ENCODE results near the gene HTT-AS.

Gene HTT-AS

DNA sequence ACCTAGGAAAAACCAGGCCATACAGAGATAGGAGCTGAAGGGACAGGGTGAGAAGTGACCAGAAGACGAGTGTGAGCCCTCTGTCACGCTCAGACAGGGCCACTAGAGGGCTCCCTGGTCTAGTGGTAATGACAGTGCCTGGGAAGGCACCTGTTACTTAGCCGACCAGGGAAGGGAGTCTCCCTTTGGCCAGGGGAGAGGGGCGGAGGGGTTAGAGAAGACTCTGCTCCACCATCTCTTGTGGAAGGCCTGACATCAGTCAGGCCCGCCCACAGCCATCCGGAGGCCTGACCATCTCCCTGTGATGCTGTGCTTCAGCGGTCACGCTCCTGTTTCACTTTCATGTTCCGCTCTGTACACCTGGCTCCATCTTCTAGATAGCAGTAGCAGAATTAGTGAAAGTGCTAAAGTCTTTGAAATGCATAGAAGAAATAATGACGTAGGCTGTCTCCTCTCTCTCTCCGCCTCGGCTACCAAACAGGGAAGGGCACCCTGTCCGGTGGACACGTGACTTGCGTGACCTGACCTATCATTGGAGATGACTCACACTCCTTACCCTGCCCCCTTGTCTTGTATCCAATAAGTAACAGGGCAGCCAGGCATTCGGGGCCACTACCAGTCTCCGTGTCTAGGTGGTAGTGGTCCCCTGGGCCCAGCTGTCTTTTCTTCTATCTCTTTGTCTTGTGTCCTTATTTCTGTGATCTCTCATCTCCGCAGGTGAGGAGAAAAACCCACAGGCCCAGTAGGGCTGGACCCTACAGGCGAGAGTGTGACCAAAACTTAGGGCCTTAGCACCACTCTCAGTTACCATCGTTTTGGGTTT is 26.7 kb downstream of the HTT-AS start:
- H3K27ac ChIP-seq: no peak overlapping the region
- TF ChIP-seq, protein P1, sequence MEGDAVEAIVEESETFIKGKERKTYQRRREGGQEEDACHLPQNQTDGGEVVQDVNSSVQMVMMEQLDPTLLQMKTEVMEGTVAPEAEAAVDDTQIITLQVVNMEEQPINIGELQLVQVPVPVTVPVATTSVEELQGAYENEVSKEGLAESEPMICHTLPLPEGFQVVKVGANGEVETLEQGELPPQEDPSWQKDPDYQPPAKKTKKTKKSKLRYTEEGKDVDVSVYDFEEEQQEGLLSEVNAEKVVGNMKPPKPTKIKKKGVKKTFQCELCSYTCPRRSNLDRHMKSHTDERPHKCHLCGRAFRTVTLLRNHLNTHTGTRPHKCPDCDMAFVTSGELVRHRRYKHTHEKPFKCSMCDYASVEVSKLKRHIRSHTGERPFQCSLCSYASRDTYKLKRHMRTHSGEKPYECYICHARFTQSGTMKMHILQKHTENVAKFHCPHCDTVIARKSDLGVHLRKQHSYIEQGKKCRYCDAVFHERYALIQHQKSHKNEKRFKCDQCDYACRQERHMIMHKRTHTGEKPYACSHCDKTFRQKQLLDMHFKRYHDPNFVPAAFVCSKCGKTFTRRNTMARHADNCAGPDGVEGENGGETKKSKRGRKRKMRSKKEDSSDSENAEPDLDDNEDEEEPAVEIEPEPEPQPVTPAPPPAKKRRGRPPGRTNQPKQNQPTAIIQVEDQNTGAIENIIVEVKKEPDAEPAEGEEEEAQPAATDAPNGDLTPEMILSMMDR (conservative IDR thresholded peaks at IDR 0.05): peak; percentile 90
- no peak for TF ChIP-seq ZFX (IDR thresholded peaks at IDR 0.05)

DNA sequence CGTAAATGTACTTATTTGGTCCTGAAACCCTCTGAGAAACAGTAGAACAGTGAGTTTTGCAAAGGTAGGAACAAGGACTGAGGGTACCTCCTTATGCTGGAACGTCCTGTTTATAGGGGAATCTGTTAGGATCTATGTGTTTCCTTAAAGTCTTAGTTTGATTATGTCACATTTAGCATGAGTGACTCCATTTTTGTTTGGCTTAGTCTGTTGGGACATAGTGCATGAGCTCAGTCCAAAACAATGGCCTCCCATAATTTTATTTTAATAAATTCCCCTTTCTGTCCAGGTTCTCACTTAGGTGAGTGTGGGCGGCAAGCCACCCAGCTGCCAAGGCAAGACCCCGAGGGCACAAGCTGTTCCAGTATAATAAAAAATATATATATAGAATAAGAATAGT is 27.7 kb downstream of the HTT-AS start:
- no peak overlapping the region for H3K27ac ChIP-seq
- TF ChIP-seq, protein P1 (conservative IDR thresholded peaks at IDR 0.05): no peak

DNA sequence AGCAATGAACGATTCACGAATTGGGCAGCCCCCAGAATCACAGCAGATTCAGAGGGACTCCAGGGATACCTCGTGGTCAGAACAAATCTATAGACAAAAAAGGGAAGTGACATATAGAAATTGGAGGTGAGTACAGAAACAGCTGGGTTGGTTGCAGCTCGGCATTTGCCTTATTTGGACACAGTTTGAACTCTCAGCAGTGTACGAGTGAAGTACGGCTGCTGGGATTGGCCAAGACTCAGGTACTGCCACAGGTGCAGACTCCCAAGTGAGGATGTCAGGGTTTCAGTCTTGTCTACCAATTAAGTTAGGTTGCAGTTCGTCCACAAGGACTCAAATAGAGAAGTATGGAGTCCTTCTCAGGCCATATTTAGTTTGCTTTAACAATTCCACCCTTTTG is 28.2 kb downstream of the HTT-AS start:
- TF ChIP-seq, protein P1 (conservative IDR thresholded peaks at IDR 0.05): no peak
- no peak for TF ChIP-seq ZFX (IDR thresholded peaks at IDR 0.05)
- no peak overlapping the region for H3K27ac ChIP-seq

DNA sequence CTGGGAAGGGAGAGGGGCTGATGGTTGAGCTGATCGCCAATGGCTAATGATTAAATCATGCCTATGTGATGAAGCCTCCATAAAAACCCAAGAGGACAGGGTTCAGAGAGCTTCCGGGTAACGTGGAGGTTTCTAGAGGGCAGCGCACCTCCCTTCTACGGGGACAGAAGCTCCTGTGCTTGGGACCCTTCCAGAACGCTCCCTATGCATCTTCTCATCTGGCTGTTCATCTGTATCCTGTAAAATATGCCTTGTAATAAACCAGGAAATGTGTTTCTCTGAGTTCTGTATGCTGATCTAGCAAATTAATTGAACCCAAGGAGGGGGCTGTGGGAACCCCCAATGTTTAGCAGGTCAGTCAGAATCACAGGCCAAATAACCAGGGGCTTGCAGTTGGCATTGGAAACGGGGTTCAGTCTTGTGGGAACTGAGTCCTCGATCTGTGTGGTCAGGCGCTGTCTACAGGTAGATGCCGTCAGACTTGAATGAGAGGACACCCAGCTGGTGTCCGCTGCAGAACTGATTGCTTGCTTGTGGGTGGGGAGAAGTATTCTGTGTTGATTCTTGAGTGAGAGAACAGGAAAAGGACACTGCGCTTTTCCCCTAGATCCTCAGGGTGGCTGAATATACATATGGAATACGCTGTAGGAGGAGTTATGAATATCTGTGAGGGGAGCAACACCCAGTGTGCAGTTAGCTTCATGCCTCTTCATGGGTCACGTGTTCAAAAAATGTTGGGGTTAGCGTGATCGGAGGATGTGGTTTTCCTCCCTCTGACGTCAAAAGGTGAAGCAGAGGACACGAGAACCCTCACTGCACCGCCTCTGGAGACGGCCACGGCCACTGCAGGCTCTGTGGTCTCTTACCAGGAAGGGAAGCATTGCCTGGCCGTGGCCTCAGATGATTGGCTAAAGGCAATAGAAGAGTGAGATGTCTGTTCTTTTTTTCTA is 29.2 kb downstream of the HTT-AS start:
- no peak for TF ChIP-seq ZFX (IDR thresholded peaks at IDR 0.05)
- TF ChIP-seq, protein P1 (conservative IDR thresholded peaks at IDR 0.05): no peak

DNA sequence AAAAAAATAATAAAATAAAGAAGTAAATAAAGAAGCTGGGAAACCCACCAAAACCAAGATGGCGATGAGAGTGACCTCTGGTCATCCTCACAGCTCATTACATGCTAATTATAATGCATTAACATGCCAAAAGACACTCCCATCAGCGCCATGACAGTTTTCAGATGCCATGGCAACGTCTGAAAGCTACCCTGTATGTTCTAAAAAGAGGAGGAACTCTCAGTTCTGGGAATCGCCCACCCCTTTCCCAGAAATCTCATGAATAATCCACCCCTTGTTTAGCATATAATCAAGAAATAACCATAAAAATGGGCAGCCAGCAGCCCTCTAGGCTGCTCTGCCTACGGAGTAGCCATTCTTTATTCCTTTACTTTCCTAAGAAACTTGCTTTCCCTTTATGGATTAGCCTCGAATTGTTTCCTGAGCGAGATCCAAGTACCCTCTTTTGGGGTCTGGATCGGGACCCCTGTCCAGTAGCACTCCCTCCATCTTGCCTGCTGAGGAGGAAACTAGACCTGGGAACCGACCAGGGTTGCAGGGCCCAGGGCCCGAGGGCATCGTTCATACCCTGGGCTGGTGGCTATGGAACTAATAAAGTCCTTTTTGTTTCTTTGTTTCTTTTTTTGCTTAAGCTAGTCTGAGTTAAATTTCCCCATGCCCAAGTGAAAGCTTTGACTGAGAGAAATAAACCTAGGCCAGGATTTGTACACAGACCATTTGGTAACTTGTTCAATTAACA is 30.9 kb downstream of the HTT-AS start:
- no peak for TF ChIP-seq ZFX (IDR thresholded peaks at IDR 0.05)
- TF ChIP-seq, protein P1 (conservative IDR thresholded peaks at IDR 0.05): no peak
- H3K27ac ChIP-seq: no peak overlapping the region

More for the DNA sequence above, 29.2 kb downstream of the HTT-AS start:
- no peak overlapping the region for H3K27ac ChIP-seq

DNA sequence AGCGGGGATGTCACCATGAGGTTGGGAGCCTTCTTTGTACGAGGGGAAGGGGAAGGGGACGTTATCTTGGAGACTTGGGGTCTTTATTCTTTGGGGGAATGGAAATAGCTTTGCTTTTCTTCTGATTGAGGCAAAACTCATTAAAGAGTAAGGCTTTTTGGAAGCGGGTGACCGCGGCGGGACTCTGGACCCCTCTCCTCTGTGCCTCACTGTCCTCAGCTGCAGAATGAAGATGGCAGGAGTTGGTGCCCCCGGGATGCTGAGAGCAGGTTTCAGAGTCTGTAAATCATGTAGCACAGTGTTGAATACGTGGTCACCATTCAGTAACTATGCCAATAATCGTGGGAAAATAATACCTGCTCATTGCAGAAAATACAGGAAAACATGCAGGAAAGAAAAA is 32.1 kb downstream of the HTT-AS start:
- TF ChIP-seq ZFX (IDR thresholded peaks at IDR 0.05): no peak
- TF ChIP-seq, protein P1 (conservative IDR thresholded peaks at IDR 0.05): no peak
- H3K27ac ChIP-seq: peak overlapping the region; percentile 72

Data from C4-2B (cell line).